ENCODE results near the gene GPR78.

DNA sequence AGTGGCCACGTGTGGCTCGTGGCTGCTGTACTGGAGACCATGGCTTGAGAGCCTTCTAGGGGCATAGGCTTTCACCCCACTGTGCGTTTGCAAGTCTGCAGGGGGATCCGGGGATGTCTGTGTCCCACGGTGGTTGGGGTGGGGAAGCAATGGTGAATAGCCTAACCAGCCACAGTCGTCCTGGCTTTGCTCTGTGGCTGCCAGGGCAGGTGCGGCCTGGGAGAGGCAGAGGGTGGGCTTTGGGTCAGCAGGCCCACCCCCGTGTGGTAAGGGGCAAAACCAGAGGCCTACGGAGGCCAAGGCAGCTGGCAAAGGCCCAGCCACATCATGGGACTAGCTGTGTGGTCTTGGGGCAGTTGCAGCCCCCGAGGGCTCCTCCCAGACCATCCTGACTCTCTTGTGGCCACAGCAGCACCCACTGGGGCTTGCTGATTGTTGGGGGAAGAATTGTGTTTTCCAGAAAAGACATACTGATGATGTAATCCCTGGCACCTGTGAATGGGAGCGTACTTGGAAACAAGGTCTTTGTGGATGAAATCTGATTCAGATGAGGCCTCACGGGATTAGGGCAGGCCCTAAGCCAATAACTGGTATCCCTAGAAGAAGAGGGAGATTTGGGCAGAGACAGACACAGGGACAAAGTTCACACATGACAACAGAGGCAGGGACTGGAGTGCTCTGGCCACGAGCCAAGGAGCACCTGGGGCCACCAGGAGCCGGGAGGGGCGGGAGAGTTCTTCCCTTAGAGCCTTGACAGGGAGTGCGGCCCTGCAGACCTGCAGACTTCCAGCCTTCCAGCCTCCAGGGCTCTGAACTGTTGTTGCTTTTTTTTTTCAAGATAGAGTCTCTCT lies 15.3 kb downstream of the GPR78 start:
- TF ChIP-seq EZH2phosphoT487 (IDR thresholded peaks at IDR 0.05; ENCODE audit: insufficient read depth, low read depth), result no peak
- TF ChIP-seq EZH2 (IDR thresholded peaks at IDR 0.05; ENCODE audit: insufficient read depth, poor library complexity, severe bottlenecking), result no peak
